ENCODE measurements around the gene VIPR1.
"Not testable (repeated sequence)": the region's sequence is repeated elsewhere in the genome, so short reads cannot be mapped to it uniquely, and the experiment has no call there.

The VIPR1 gene

GRCh38 chr3:42579346-42579745 is 76.9 kb downstream of the VIPR1 start:
- not testable (repeated sequence) for DNase-seq (ENCODE audit: low spot score)

- peak; percentile 10 for DNase-seq (ENCODE audit: low spot score)
Measured at GRCh38 chr3:42581400-42581708, 78.9 kb downstream of the VIPR1 start.

GRCh38 chr3:42581709-42582473 is 79.4 kb downstream of the VIPR1 start, which contains the start of gene SEC22C:
TSS of gene SEC22C (minus strand) at chr3:42581967. CDS start at chr3:42569046, 12,921 bp downstream.
- DNase-seq (ENCODE audit: low spot score), result peak; percentile 86

GRCh38 chr3:42582474-42583070 is 80.1 kb downstream of the VIPR1 start:
- DNase-seq (ENCODE audit: low spot score), result no peak

Measured in kidney capillary endothelial cell (primary cell).